Vagina (tissue), 2 donors: Measurements from ENCODE around the gene SETBP1. TPM values are rescaled to one million over a fixed set of nuclear protein-coding genes. Genes with fewer than 3 reads are reported as not detected.
A peak's percentile ranks its signal among the peaks of the same experiment; 100 is the strongest.

ENCODE experiments used
- DNase-seq, 2 donors: peaks; one replicate each; pipeline ENCODE4 v3.0.0-alpha.2; 2017; ENCODE audit errors: extremely low spot score in 2 of 2
- H3K27ac ChIP-seq: fragments of 200-600 bp; sonication (generic); one replicate; pipeline ENCODE4 v1.5.1; 2019
- H3K27me3 ChIP-seq: fragments of 200-600 bp; sonication (generic); one replicate; pipeline ENCODE4 v1.5.1; 2019
- H3K36me3 ChIP-seq, 2 donors: fragments of 200-600 bp; sonication (generic); one replicate each; pipeline ENCODE4 v1.5.1; 2017 to 2019
- H3K4me1 ChIP-seq: fragments of 200-600 bp; sonication (generic); one replicate; pipeline ENCODE4 v1.5.1; 2019
- H3K4me3 ChIP-seq, 2 donors: fragments of 200-600 bp; sonication (generic); 1 replicate in 1 of 2; 2 replicates in 1 of 2; pipeline ENCODE4 v1.5.1; 2016 to 2019
- H3K9me3 ChIP-seq: fragments of 200-600 bp; sonication (generic); one replicate; pipeline ENCODE4 v1.5.1; 2019
- POLR2A ChIP-seq, 2 donors: fragments of 450-650 bp; IDR thresholded peaks; one replicate each; pipeline ENCODE4 v1.6.1; 2017; ENCODE audit warnings: antibody characterized with exemption in 2 of 2, mild to moderate bottlenecking in 2 of 2, moderate library complexity in 2 of 2
- POLR2AphosphoS5 ChIP-seq, 2 donors: sonication (generic); formaldehyde crosslinking; IDR thresholded peaks; one replicate each; pipeline ENCODE4 v1.9.0; 2017; ENCODE audit warnings: antibody characterized with exemption in 2 of 2, mild to moderate bottlenecking in 2 of 2, low read depth in 1 of 2; ENCODE audit not compliant: insufficient read depth in 1 of 2
- intact Hi-C: fragments of 100-400 bp; cut with DNase I; formaldehyde crosslinking; loops from one replicate; pipeline ENCODE4 v1.15.1; 2023
- total RNA-seq: library from RNA; depleted of rRNA; stranded (reverse); fragments of >200 nt; gene quantifications from one replicate; pipeline ENCODE4 v1.2.3, GENCODE V29; 2016
- TF ChIP-seq, protein P1 (sequence below), 3 experiments: fragments of 450-650 bp in 2 of 3; fragments of 200-600 bp in 1 of 3; sonication (generic) in 1 of 3; IDR thresholded peaks; one replicate each; pipeline ENCODE4 v1.5.1; 2017 to 2019; ENCODE audit warnings: antibody characterized with exemption in 3 of 3, mild to moderate bottlenecking in 2 of 3, moderate library complexity in 2 of 3

Gene SETBP1
- total RNA-seq, 1 donor from 2014 or later: 38.1 TPM

- Histone ChIP-seq H3K4me3 (no peak overlapping the region), H3K9me3 (no peaks in the 10 kb centered on the region), H3K27me3 (no peaks in the 10 kb centered on the region), H3K27ac (no peak overlapping the region), H3K36me3 (no peaks in the 10 kb centered on the region), H3K4me1 (peaks cover 23% of the 10 kb centered on the region)
- intact Hi-C loops: no loop called here
- TF ChIP-seq, protein P1, sequence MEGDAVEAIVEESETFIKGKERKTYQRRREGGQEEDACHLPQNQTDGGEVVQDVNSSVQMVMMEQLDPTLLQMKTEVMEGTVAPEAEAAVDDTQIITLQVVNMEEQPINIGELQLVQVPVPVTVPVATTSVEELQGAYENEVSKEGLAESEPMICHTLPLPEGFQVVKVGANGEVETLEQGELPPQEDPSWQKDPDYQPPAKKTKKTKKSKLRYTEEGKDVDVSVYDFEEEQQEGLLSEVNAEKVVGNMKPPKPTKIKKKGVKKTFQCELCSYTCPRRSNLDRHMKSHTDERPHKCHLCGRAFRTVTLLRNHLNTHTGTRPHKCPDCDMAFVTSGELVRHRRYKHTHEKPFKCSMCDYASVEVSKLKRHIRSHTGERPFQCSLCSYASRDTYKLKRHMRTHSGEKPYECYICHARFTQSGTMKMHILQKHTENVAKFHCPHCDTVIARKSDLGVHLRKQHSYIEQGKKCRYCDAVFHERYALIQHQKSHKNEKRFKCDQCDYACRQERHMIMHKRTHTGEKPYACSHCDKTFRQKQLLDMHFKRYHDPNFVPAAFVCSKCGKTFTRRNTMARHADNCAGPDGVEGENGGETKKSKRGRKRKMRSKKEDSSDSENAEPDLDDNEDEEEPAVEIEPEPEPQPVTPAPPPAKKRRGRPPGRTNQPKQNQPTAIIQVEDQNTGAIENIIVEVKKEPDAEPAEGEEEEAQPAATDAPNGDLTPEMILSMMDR (IDR thresholded peaks at IDR 0.05): no peak
- TF ChIP-seq POLR2AphosphoS5 (IDR thresholded peaks at IDR 0.05; ENCODE audit: insufficient read depth in 1 of 2, low read depth in 1 of 2): no peak
- TF ChIP-seq POLR2A (IDR thresholded peaks at IDR 0.05): no peak
- DNase-seq: no peak
These were observed 263.8 kb downstream of the SETBP1 start for GRCh38 chr18:44944461-44944860.

- Histone ChIP-seq H3K4me3 (no peak overlapping the region), H3K27ac (no peak overlapping the region), H3K27me3 (no peaks in the 10 kb centered on the region), H3K4me1 (peaks cover 23% of the 10 kb centered on the region), H3K36me3 (peaks cover 0 to 8% of the 10 kb centered on the region in 2 donors), H3K9me3 (no peaks in the 10 kb centered on the region)
- TF ChIP-seq POLR2AphosphoS5 (IDR thresholded peaks at IDR 0.05; ENCODE audit: insufficient read depth in 1 of 2, low read depth in 1 of 2) (no peak), POLR2A (IDR thresholded peaks at IDR 0.05) (no peak)
- TF ChIP-seq, protein P1 (IDR thresholded peaks at IDR 0.05): no peak
- no peak for DNase-seq
- intact Hi-C loops: no loop called here
These were observed 265.3 kb downstream of the SETBP1 start for GRCh38 chr18:44945888-44946401.

DNA sequence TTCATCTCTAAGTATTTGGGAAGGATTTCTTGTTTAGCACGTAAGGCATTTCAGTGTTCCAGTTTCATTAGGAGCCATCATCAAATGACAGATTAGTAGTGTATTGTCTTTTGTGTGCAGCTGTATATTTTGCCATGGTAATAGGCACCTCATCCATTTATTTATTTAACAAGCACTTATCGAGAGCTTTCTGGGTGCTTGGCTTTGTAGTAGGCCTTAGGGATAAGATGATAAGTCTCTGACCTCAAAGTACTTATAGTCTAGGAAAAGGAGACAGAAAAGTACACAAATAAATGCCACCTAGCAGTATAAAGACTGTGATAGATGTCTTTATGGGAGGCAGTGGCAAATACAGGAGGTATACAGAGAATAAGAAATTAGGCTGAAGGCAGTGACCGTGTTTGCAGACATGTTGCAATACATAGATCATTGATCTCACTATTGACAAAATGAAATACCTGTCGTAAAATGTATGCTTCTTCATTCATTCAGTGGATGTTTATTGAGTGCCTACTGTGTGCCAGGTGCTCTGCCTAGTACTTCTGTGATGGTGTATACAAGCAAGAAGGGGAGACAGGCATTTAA lies 265.9 kb downstream of the SETBP1 start:
- H3K27ac ChIP-seq: no peak overlapping the region

GRCh38 chr18:44949967-44950366 lies 269.3 kb downstream of the SETBP1 start:
- H3K4me1 ChIP-seq: peaks cover 5% of the 10 kb centered on the region
- no peaks in the 10 kb centered on the region for H3K9me3 ChIP-seq
- intact Hi-C loops: no loop called here
- H3K27me3 ChIP-seq: no peaks in the 10 kb centered on the region
- peaks cover 0 to 8% of the 10 kb centered on the region in 2 donors for H3K36me3 ChIP-seq
- TF ChIP-seq POLR2AphosphoS5 (IDR thresholded peaks at IDR 0.05; ENCODE audit: insufficient read depth in 1 of 2, low read depth in 1 of 2) (no peak), POLR2A (IDR thresholded peaks at IDR 0.05) (no peak)
- TF ChIP-seq, protein P1 (IDR thresholded peaks at IDR 0.05): no peak
- no peak overlapping the region for H3K4me3 ChIP-seq
- DNase-seq: peak; percentile 54 to 55
- no peak overlapping the region for H3K27ac ChIP-seq

More for the DNA sequence above, 265.9 kb downstream of the SETBP1 start:
- intact Hi-C loops: no loop called here
- H3K4me3 ChIP-seq: no peak overlapping the region
- no peaks in the 10 kb centered on the region for H3K27me3 ChIP-seq
- H3K36me3 ChIP-seq: peaks cover 0 to 8% of the 10 kb centered on the region in 2 donors
- peaks cover 23% of the 10 kb centered on the region for H3K4me1 ChIP-seq
- H3K9me3 ChIP-seq: no peaks in the 10 kb centered on the region
- DNase-seq: no peak
- no peak for TF ChIP-seq POLR2AphosphoS5 (IDR thresholded peaks at IDR 0.05; ENCODE audit: insufficient read depth in 1 of 2, low read depth in 1 of 2)
- TF ChIP-seq, protein P1 (IDR thresholded peaks at IDR 0.05): no peak
- TF ChIP-seq POLR2A (IDR thresholded peaks at IDR 0.05): no peak

- H3K4me1 ChIP-seq: peaks cover 5% of the 10 kb centered on the region
- DNase-seq: peak; percentile 75 to 91
- intact Hi-C loops: no loop called here
- TF ChIP-seq, protein P1 (IDR thresholded peaks at IDR 0.05): no peak
- TF ChIP-seq POLR2AphosphoS5 (IDR thresholded peaks at IDR 0.05; ENCODE audit: insufficient read depth in 1 of 2, low read depth in 1 of 2): no peak
- TF ChIP-seq POLR2A (IDR thresholded peaks at IDR 0.05): no peak
- no peaks in the 10 kb centered on the region for H3K9me3 ChIP-seq
- no peak overlapping the region for H3K4me3 ChIP-seq
- H3K27me3 ChIP-seq: no peaks in the 10 kb centered on the region
- peaks cover 0 to 8% of the 10 kb centered on the region in 2 donors for H3K36me3 ChIP-seq
- no peak overlapping the region for H3K27ac ChIP-seq
These were observed 270.1 kb downstream of the SETBP1 start for GRCh38 chr18:44950685-44951195.
